Esophagus muscularis mucosa (tissue), 3 donors: ENCODE measurements around the gene TMEM9B.

Experiments
- CTCF ChIP-seq, 3 experiments: fragments of 200-600 bp in 2 of 3; fragments of 450-650 bp in 1 of 3; sonication (generic) in 2 of 3; IDR thresholded peaks; one replicate each; pipeline ENCODE4 v1.5.1; 2017 to 2019; ENCODE audit warnings: antibody characterized with exemption in 3 of 3, mild to moderate bottlenecking in 2 of 3, moderate library complexity in 1 of 3
- POLR2A ChIP-seq: fragments of 450-650 bp; IDR thresholded peaks from one replicate; pipeline ENCODE4 v1.6.1; 2017; ENCODE audit warnings: antibody characterized with exemption, moderate library complexity, mild to moderate bottlenecking, low read depth
- POLR2AphosphoS5 ChIP-seq, 2 donors: sonication (generic); formaldehyde crosslinking; IDR thresholded peaks; one replicate each; pipeline ENCODE4 v1.6.1; 2017; ENCODE audit warnings: antibody characterized with exemption in 2 of 2

GRCh38 chr11:8932564-8933180 lies 31.6 kb downstream of the TMEM9B start, which contains the start of gene C11orf16:
- no peak for TF ChIP-seq CTCF (IDR thresholded peaks at IDR 0.05)
- TF ChIP-seq POLR2A, result no peak
- no peak for TF ChIP-seq POLR2AphosphoS5 (IDR thresholded peaks at IDR 0.05)
